T-helper 2 cell treated with Interferon-gamma antibody and Interleukin-4, amounts not matched to agents 5 μg/mL and 100 μg/mL, for 36 hours (primary cell): ENCODE results near the gene MRPL55.
A peak's percentile ranks its signal among the peaks of the same experiment; 100 is the strongest.

Experiments used
- DNase-seq: peaks from one replicate; pipeline ENCODE4 v3.0.0; 2021; ENCODE audit warnings: low spot score
- H3K27ac Mint-ChIP-seq: one replicate; pipeline ENCODE4 v1.8.0; 2021; ENCODE audit warnings: mild to moderate bottlenecking, mixed read lengths
- H3K27me3 Mint-ChIP-seq: one replicate; pipeline ENCODE4 v1.8.0; 2021; ENCODE audit warnings: low read depth, mixed read lengths
- H3K36me3 Mint-ChIP-seq: one replicate; pipeline ENCODE4 v1.8.0; 2021; ENCODE audit warnings: low read depth, mixed read lengths
- H3K4me1 Mint-ChIP-seq: one replicate; pipeline ENCODE4 v1.8.0; 2021; ENCODE audit warnings: low read depth, mixed read lengths
- H3K4me3 Mint-ChIP-seq: one replicate; pipeline ENCODE4 v1.8.0; 2022; ENCODE audit warnings: mild to moderate bottlenecking, moderate library complexity, mixed read lengths
- H3K9me3 Mint-ChIP-seq: one replicate; pipeline ENCODE4 v1.8.0; 2021; ENCODE audit warnings: mixed read lengths

MRPL55 gene

DNA sequence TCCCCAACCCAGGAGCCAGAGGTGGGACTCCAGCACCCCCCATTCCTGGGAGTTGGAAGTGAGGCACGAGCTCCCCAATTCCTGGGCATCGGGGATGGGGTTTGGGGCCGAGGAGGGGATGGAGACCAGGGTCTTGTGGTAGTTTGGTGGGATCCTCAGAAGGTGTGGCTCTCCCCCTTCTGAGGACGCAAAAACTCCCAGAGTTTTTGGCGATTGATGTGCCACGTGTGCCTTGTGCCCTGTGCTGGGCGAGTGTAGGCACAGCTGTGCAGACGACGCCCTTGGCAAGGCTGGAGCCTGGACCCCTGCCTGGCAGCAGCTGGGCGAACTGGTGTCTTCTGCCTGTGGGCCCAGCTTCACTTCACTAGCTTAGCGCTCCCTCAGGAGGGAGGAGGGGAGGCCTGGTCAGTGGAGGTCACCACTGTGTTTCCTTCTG lies 33.6 kb upstream of the MRPL55 start:
- H3K9me3 Mint-ChIP-seq = no peaks in the 10 kb centered on the region

DNA sequence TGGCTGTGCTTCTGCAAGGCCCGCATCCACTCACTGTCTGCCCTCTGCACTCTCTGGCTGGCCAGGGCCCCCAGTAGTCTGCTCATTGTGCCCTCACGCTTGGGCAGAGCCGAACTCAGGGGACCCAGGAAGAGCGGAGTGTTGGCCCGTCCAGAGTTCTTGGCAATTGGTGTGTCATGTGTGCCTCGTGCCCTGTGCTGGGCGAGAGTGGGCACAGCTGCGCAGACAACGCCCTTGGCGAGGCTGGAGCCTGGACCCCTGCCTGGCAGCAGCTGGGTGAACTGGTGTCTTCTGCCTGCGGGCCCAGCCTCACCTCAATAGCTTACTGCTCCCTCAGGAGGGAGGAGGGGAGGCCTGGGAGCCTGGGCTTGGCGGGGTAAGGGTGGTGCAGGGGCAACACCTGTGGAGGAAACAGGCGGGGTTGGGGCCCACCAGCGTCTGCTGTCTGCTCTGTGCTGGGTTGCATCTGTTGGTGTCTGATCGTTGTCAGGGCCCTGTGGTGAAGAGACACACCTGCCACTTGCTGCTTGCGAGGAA lies 33.1 kb upstream of the MRPL55 start:
- H3K4me1 Mint-ChIP-seq = peaks cover 24% of the 10 kb centered on the region
- H3K4me3 Mint-ChIP-seq = peak overlapping the region; percentile 100
- H3K27ac Mint-ChIP-seq = peak overlapping the region; percentile 60
- H3K9me3 Mint-ChIP-seq = no peaks in the 10 kb centered on the region
- no peak for DNase-seq
- peaks cover 5% of the 10 kb centered on the region for H3K27me3 Mint-ChIP-seq
- peaks cover 14% of the 10 kb centered on the region for H3K36me3 Mint-ChIP-seq

More for the DNA sequence above, 33.6 kb upstream of the MRPL55 start:
- Mint-ChIP-seq H3K4me1 (peaks cover 23% of the 10 kb centered on the region), H3K27ac (peak overlapping the region; percentile 60), H3K36me3 (peaks cover 14% of the 10 kb centered on the region), H3K27me3 (no peaks in the 10 kb centered on the region), H3K4me3 (peak overlapping the region; percentile 100)
- DNase-seq = no peak

DNA sequence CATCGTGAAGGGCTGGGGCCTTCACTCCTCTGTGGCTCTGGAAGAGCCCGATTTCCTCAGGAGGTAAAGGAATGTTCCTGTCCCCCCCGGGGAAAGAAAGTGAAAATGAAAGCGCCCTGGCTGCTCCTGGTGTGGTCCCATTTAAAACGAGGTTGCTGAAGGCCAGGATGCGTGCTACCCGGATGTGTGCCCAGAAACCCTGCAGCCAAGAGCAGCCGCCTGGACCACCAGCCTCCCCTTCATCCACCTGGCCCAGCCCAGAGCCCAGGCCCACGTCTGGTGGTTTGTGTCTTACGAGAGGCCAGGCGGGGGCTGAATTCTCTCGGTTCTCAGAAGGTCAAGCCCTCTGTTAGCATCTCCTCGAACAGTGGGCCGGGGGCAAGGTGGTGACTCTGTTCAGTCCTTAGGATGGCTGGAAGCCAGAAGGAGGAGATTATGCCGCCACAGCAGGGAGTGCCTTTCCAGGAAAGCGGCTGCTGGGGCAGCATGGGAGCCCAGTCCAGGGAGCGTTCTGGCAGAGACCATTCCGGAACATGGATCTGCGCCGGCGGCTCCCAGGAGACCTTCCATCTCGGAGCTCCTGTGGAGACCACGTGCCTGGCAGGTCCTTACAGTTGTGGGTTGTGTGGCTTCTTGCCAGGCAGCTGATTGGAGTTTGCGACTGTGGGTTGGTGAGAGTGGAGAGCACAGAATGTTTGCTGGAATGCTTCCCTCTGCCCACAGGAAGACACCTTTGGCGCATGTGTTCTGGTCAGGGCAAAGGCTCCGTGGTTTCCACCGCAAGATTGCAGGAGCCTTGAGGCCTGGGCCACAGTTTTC lies 32.3 kb upstream of the MRPL55 start:
- H3K9me3 Mint-ChIP-seq = no peaks in the 10 kb centered on the region
- H3K27me3 Mint-ChIP-seq = peaks cover 12% of the 10 kb centered on the region
- peaks cover 27% of the 10 kb centered on the region for H3K4me1 Mint-ChIP-seq
- H3K36me3 Mint-ChIP-seq = peaks cover 13% of the 10 kb centered on the region
- H3K4me3 Mint-ChIP-seq = peak overlapping the region; percentile 100
- peak overlapping the region; percentile 98 for H3K27ac Mint-ChIP-seq
- DNase-seq = peak; percentile 24

DNA sequence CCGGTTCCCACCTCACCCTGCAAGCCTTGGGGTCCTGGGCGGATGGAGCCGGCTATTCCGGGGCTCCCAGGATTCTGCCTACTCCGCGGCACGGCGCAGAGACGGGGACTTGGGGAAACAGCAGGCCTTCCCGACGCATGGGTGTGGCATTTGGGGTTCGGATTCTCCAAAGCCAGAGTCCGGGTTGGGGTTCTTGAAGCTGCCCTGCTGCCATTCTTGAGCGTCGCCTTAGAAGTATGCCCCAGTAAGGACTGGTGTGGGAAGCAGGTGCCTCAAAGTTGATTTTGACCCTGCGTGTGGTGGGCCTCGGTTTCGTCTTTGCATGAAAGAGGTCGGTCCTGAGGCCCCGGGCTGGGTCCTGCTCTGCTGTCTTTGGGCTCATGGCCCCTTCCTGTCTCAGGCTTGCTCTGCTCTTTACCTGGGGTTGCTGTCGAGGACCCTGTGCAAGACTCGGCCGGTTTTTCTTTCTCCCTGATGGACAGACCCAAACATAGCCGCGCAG lies 31.7 kb upstream of the MRPL55 start:
- Mint-ChIP-seq H3K4me3 (peak overlapping the region; percentile 100), H3K9me3 (no peaks in the 10 kb centered on the region), H3K27ac (peak overlapping the region; percentile 98), H3K27me3 (peaks cover 19% of the 10 kb centered on the region), H3K4me1 (peaks cover 27% of the 10 kb centered on the region), H3K36me3 (peaks cover 10% of the 10 kb centered on the region)
- no peak for DNase-seq

DNA sequence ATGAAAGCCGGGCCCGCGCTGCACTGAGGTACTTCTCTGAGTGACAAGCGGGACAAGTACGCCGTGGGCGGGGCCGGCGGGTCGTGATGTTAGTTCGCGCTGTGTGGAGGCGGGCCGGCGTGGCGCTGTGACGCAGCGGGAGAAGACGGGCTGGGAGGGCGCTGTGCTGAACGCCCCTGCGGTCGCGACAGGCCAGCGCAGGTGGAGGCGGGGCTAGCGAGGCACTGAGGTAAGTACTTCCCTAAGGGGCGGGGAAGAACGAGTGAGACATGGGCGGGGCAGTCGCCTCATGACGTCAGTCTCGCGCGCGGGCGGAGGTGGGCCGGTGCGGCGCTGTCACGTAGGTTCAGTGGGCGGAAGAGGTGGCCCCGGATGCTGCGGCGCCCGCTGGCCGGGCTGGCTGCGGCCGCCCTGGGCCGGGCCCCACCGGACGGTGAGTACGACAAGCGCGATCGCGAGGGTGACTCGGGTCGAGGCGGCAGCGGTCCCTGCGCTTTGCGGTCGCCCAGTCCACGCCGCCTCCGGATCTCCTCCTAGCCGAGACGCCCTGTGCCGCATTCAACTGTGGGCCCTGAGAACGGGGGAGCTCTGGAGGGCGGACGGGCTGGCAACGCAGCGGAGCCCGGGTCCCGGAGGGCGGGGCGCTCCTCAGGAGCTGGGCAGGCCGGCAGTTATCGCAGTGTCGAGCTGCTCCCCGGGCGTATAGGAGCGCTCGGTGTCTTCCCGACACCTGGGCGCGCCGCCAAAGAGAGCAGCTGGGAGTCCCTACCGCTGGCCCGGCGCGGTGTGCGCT lies 31.0 kb upstream of the MRPL55 start, which contains the start of gene GUK1:
GUK1 (plus strand) TSS at position 349 of the 793 bp plus-strand sequence; CDS start at position 373, 24 bp downstream.
- Mint-ChIP-seq H3K9me3 (no peaks in the 10 kb centered on the region), H3K4me3 (peak within 1 kb of the TSS; percentile 100), H3K27me3 (peaks cover 24% of the 10 kb centered on the region), H3K4me1 (peaks cover 27% of the 10 kb centered on the region), H3K36me3 (peaks cover 10% of the 10 kb centered on the region), H3K27ac (peak within 1 kb of the TSS; percentile 98)
- peak; percentile 100 for DNase-seq

DNA sequence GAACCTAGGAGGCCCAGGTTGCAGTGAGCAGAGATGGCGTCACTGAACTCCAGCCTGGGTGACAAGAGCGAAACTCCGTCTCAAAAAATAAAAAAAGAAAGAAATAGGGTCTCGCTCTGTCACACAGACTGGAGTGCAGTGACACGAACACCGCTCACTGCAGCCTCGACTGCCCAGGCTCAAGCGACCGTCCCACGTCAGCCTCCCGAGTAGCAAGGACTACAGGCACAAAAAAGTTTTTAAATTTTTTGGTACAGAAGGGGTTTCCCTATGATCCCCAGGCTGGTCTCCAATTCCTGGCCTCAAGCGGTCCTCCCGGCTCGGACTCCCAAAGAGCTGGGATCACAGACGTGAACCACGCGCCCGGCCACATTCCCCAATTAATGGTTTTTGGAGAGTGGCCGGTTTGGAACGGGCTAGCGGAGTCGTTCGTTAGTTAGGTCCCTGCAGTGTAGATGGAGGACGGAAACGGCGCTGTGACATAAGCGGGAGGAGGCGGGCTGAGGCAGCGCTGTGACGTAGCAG lies 30.4 kb upstream of the MRPL55 start:
- Mint-ChIP-seq H3K36me3 (peaks cover 10% of the 10 kb centered on the region), H3K9me3 (no peaks in the 10 kb centered on the region), H3K4me3 (peak overlapping the region; percentile 100), H3K27ac (peak overlapping the region; percentile 98), H3K4me1 (peaks cover 27% of the 10 kb centered on the region), H3K27me3 (peaks cover 30% of the 10 kb centered on the region)
- DNase-seq = no peak

DNA sequence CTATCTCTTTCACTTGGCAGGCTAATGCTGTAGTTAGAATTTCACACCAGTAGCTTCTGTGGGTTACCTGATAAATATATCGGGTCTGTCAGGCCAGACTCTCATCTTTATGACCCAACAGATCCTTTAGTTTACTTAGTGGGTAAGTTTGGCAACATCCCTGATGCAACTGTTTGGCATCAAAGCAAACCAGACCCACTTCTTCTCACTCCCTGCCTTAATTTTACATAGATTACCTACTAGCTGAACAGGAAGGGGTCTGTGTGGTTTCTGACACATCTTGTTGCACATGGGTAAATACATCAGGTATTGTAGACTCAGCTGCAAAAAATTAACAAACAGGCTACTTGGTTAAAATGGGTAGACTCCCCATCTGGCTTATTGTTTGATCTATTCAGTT lies 27.8 kb upstream of the MRPL55 start:
- Mint-ChIP-seq H3K9me3 (no peaks in the 10 kb centered on the region), H3K36me3 (peaks cover 3% of the 10 kb centered on the region), H3K4me3 (no peak overlapping the region), H3K27me3 (peaks cover 34% of the 10 kb centered on the region), H3K27ac (no peak overlapping the region), H3K4me1 (peaks cover 6% of the 10 kb centered on the region)
- no peak for DNase-seq

DNA sequence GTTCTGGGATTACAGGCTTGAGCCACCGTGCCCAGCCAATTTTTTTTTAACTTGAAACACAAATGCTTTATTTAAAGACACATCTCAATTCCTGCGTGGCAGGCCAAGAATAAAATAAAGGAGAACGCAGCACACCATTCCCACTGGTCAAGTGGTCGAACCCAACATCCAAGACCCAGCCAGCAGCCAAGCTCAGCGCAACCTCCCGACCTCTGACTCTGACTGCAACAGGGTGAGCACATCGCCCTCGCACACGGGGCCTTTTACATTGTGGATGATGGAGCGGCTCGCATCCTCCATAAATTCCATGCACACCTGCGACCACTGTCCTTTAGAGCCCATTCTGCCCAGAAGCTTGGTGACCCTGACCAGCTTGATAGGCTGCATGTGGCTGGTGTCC lies 25.5 kb upstream of the MRPL55 start:
- DNase-seq = no peak
- Mint-ChIP-seq H3K4me3 (no peak overlapping the region), H3K4me1 (peaks cover 6% of the 10 kb centered on the region), H3K27ac (no peak overlapping the region), H3K36me3 (no peaks in the 10 kb centered on the region), H3K9me3 (no peaks in the 10 kb centered on the region), H3K27me3 (peaks cover 38% of the 10 kb centered on the region)

DNA sequence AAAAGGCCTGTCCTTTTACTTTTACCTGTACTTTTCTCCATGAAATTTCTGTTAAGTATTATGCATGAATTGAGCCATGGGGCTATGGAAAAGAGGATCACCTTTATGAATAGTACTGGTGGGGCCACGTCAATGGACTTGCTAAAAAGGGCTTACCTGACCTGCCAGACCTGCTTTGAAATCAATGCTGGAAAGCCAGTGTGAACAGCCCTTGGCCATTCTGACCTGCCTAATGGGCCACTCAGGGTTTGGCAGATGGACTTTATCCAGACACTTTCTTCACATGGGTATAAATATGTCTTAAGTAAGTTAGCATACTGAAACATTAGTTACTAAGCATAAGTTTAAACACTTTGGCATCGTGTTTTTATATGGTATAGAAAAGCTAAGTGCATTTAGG lies 22.7 kb upstream of the MRPL55 start:
- H3K36me3 Mint-ChIP-seq = no peaks in the 10 kb centered on the region
- H3K4me1 Mint-ChIP-seq = peaks cover 3% of the 10 kb centered on the region
- no peak overlapping the region for H3K27ac Mint-ChIP-seq
- no peak for DNase-seq
- H3K4me3 Mint-ChIP-seq = no peak overlapping the region
- H3K27me3 Mint-ChIP-seq = peaks cover 34% of the 10 kb centered on the region
- no peaks in the 10 kb centered on the region for H3K9me3 Mint-ChIP-seq

DNA sequence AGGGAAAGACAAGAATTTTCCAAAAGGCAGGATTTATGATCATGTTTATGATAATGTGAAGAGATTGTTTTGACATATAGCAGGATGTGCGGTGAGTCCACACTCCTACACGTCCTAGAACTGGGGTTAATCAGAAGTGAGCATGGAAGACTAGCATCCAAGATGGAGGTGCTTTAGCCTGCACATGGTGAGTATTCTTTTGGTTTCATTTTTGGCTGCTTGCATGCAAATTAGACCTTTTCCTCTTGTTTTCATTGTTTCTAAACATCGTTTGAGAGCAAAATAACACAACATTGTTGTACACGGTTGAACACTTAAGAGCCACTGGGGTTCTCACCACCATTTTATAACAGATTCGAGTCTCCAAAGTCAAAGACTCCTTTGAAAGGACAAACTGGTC lies 16.1 kb upstream of the MRPL55 start:
- no peak for DNase-seq
- H3K27me3 Mint-ChIP-seq = peaks cover 9% of the 10 kb centered on the region
- peaks cover under 1% of the 10 kb centered on the region for H3K9me3 Mint-ChIP-seq
- H3K4me1 Mint-ChIP-seq = peaks cover 4% of the 10 kb centered on the region
- no peaks in the 10 kb centered on the region for H3K36me3 Mint-ChIP-seq
- no peak overlapping the region for H3K4me3 Mint-ChIP-seq
- H3K27ac Mint-ChIP-seq = no peak overlapping the region

DNA sequence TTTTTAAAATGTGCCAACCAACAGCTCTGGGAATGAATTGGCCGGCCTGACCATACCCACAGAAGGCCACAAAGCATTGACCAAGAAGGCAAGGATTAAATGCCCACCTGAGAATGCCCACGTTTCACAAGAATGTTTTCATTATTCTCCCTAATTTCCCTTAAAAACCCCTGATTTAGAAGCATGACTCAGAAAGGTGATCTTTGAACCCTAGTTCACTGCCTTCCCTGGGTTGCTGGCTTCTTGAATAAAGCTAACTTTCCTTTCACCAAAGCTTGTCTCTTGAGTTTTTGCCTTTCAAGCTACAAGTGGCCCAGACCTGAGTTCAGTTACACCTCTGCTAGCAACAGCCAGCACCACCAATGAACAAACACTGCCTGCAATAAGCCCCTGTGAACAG lies 14.4 kb upstream of the MRPL55 start:
- H3K27ac Mint-ChIP-seq = no peak overlapping the region
- peaks cover 4% of the 10 kb centered on the region for H3K4me1 Mint-ChIP-seq
- no peak for DNase-seq
- no peak overlapping the region for H3K4me3 Mint-ChIP-seq
- H3K9me3 Mint-ChIP-seq = peaks cover 12% of the 10 kb centered on the region
- no peaks in the 10 kb centered on the region for H3K36me3 Mint-ChIP-seq
- peaks cover 6% of the 10 kb centered on the region for H3K27me3 Mint-ChIP-seq

DNA sequence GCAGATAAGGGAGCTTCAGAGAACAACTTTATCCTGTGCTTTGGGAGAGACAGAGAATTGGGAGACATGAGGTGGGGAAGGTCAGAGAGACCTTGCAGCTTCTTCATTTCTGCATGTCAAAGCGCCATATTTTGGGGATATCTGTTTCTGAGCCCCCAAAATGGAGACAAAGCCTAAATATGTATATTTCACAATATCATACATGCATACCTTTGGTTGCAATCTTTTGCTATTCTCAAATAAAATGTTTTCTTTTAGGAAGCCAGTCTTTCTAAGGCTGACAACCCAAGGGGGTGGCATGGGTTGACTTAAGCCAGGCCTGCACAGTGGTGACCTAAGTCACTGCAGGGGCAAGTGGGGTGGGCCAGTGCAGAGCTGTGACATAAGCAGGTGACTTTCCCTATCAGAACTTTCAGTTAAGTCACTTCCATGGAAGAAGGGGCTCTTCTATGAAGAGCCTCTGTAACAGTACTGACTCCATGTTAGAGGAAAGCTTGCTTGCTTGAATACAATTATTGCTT lies 13.9 kb upstream of the MRPL55 start:
- Mint-ChIP-seq H3K27me3 (peaks cover 3% of the 10 kb centered on the region), H3K27ac (no peak overlapping the region)

DNA sequence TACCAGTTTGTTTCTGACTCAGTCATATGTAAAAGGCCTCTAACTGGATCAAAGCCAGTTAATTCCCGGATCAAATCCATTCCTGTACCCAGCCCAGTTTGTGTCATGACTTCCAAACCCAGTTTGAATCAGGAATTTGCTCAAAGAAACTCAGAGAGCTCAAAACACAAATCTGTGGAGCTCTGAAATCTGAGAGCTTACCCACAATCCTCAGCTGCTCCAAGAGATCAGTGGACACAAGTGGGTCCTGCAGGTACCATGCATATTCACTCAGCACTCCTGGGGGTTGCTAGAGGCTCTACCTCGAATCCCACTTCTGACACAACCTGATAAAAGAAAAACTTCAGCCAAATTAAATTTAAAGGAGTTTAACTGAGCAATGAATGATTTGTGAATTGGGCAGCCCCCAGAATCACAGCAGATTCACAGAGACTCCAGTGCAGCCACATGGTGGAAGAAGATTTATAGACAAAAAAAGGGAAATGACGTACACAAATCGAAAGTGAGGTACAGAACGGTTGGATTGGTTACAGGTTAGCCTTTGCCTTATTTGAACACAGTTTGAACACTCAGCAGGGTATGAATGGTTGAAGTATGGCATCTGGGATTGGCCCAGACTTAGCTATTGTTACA lies 11.9 kb upstream of the MRPL55 start:
- H3K9me3 Mint-ChIP-seq = peaks cover 21% of the 10 kb centered on the region
- H3K27me3 Mint-ChIP-seq = no peaks in the 10 kb centered on the region
- no peak for DNase-seq
- no peak overlapping the region for H3K27ac Mint-ChIP-seq
- H3K4me1 Mint-ChIP-seq = peaks cover 4% of the 10 kb centered on the region
- H3K36me3 Mint-ChIP-seq = peaks cover 7% of the 10 kb centered on the region
- peak overlapping the region; percentile 41 for H3K4me3 Mint-ChIP-seq

More for the DNA sequence above, 13.9 kb upstream of the MRPL55 start:
- DNase-seq = no peak
- peaks cover 4% of the 10 kb centered on the region for H3K4me1 Mint-ChIP-seq
- H3K9me3 Mint-ChIP-seq = peaks cover 15% of the 10 kb centered on the region
- no peak overlapping the region for H3K4me3 Mint-ChIP-seq
- H3K36me3 Mint-ChIP-seq = peaks cover 2% of the 10 kb centered on the region
